Esophagus squamous epithelium (tissue), 4 donors: Measurements from ENCODE around the gene CHD3.

Experiments used
- POLR2A ChIP-seq, 4 donors: fragments of 450-650 bp; IDR thresholded peaks; one replicate each; pipeline ENCODE4 v1.6.1; 2017; ENCODE audit warnings: antibody characterized with exemption in 4 of 4, mild to moderate bottlenecking in 4 of 4, moderate library complexity in 3 of 4
- TF ChIP-seq, protein P1 (sequence below), 6 experiments: fragments of 450-650 bp in 4 of 6; fragments of 200-600 bp in 2 of 6; sonication (generic) in 2 of 6; IDR thresholded peaks; one replicate each; pipeline ENCODE4 v1.5.1; 2016 to 2019; ENCODE audit warnings: antibody characterized with exemption in 6 of 6, mild to moderate bottlenecking in 4 of 6, moderate library complexity in 4 of 6

DNA sequence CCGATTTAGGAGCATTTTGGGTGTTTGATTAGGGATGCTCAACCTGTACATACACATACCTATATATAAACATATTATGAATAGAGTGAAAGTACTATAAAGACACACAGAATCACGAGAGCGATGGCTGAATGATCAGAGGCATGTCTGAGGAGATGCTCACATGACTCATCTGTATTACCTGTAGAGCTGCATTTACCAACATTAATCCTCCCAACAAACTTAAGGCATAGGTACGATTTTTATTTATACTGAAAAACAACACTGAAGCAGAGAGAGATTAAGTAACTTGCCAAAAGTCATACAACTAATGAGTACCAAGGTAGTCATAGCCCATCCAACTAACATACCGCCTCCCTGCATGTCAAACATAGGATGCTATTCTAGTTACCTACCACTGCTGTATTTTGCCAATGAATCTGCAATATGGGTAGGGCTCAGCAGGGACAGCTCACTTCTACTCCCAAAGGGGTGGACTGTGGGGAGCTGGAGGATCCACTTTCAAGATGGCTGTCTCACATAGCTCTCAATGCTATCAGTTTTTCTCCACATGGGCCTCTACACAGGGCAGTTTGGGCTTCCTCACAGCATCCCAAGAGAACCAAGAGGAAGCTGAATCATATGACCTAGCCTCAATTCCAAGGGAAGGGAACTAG is 23.5 kb upstream of the CHD3 start:
- TF ChIP-seq POLR2A (IDR thresholded peaks at IDR 0.05) = no peak
- TF ChIP-seq, protein P1, sequence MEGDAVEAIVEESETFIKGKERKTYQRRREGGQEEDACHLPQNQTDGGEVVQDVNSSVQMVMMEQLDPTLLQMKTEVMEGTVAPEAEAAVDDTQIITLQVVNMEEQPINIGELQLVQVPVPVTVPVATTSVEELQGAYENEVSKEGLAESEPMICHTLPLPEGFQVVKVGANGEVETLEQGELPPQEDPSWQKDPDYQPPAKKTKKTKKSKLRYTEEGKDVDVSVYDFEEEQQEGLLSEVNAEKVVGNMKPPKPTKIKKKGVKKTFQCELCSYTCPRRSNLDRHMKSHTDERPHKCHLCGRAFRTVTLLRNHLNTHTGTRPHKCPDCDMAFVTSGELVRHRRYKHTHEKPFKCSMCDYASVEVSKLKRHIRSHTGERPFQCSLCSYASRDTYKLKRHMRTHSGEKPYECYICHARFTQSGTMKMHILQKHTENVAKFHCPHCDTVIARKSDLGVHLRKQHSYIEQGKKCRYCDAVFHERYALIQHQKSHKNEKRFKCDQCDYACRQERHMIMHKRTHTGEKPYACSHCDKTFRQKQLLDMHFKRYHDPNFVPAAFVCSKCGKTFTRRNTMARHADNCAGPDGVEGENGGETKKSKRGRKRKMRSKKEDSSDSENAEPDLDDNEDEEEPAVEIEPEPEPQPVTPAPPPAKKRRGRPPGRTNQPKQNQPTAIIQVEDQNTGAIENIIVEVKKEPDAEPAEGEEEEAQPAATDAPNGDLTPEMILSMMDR (IDR thresholded peaks at IDR 0.05) = no peak
